ENCODE data around the gene IFNA7. TPM values are rescaled to one million over a fixed set of nuclear protein-coding genes. Genes with fewer than 3 reads are reported as not detected.
"Not testable (repeated sequence)": the region's sequence is repeated elsewhere in the genome, so short reads cannot be mapped to it uniquely, and the experiment has no call there.

The IFNA7 gene
- polyA plus RNA-seq (2012; rRNA removed) = not detected in 2 replicates
- polyA plus RNA-seq (2012; cell fraction: cytosol; rRNA removed) = not detected in 2 replicates
- not detected in 2 replicates for polyA plus RNA-seq (2012; cell fraction: nucleus; rRNA removed)

GRCh38 chr9:21202105-21202504, at the start of gene IFNA7:
IFNA7 (minus strand) TSS chr9:21202205; CDS start chr9:21202165, 40 bp downstream.
- H3K27ac ChIP-seq (ENCODE audit: low read depth in 2 of 2, low read length in 1 of 2); H3K79me2 ChIP-seq (ENCODE audit: insufficient read depth); H3F3A ChIP-seq (replicated peaks; ENCODE audit: insufficient read depth); H3K9me2 ChIP-seq; POLR2A ChIA-PET; H3K9ac ChIP-seq; H3K27me3 ChIP-seq (ENCODE audit: insufficient read depth); H4K20me1 ChIP-seq (ENCODE audit: insufficient read depth); DNase-seq; H3K9me3 ChIP-seq; H3K4me2 ChIP-seq; H3K4me3 ChIP-seq (ENCODE audit: low read depth in 2 of 2, low read length in 1 of 2); H3K4me1 ChIP-seq (ENCODE audit: control insufficient read depth in 1 of 2, insufficient read depth in 2 of 2, low read depth in 1 of 2, low read length in 1 of 2); H2AFZ ChIP-seq (ENCODE audit: low read depth); H3K36me3 ChIP-seq (replicated peaks in 1 of 2; ENCODE audit: control insufficient read depth in 1 of 2, insufficient read depth in 2 of 2, low read length in 1 of 2): not testable (repeated sequence)
- CTCF ChIA-PET = interaction anchor here (1.4 kb wide), 1 partner anchor 194 kb away, joined by 3 read pairs; no protein-coding TSS in a partner anchor
- 4% methylated on average over 4 of the region's 4 CpGs for WGBS (ENCODE audit: low lambda C conversion rate)

GRCh38 chr9:21251638-21252037, 49.6 kb upstream of the IFNA7 start:
- no peak for TF ChIP-seq RAD21 (IDR thresholded peaks at IDR 0.05; ENCODE audit: low read length)
- no peaks in the 10 kb centered on the region for H3K9me2 ChIP-seq
- H3K9me3 ChIP-seq = no peaks in the 10 kb centered on the region
- no peaks in the 10 kb centered on the region for H3K4me1 ChIP-seq (ENCODE audit: control insufficient read depth in 1 of 2, insufficient read depth in 2 of 2, low read depth in 1 of 2, low read length in 1 of 2)
- H4K20me1 ChIP-seq (ENCODE audit: insufficient read depth) = no peaks in the 10 kb centered on the region
- H3K27ac ChIP-seq (ENCODE audit: low read depth in 2 of 2, low read length in 1 of 2) = no peak overlapping the region
- 4% methylated on average over 4 of the region's 4 CpGs for WGBS (ENCODE audit: low lambda C conversion rate)
- no peak overlapping the region for H3K9ac ChIP-seq
- no peak overlapping the region for H3K4me3 ChIP-seq (ENCODE audit: low read depth in 2 of 2, low read length in 1 of 2)
- ChIA-PET CTCF (interaction anchor here (0.9 to 1.7 kb wide), 4 partner anchors 10 to 146 kb away, joined by 3 to 14 read pairs (median 4); no protein-coding TSS in a partner anchor), POLR2A (no interaction called here)
- no peaks in the 10 kb centered on the region for H3K79me2 ChIP-seq (ENCODE audit: insufficient read depth)
- H3F3A ChIP-seq (replicated peaks; ENCODE audit: insufficient read depth) = no peaks in the 10 kb centered on the region
- no peak for DNase-seq
- no peak overlapping the region for H3K4me2 ChIP-seq
- peaks cover 6% of the 10 kb centered on the region; the same call in 1 of the 2 replicates for H3K27me3 ChIP-seq (ENCODE audit: insufficient read depth)
- no peak overlapping the region for H2AFZ ChIP-seq (ENCODE audit: low read depth)
- no peaks in the 10 kb centered on the region for H3K36me3 ChIP-seq (replicated peaks in 1 of 2; ENCODE audit: control insufficient read depth in 1 of 2, insufficient read depth in 2 of 2, low read length in 1 of 2)

- CTCF ChIA-PET = interaction anchor here (0.9 to 1.7 kb wide), 5 partner anchors 11 to 147 kb away, joined by 3 to 14 read pairs (median 3); no protein-coding TSS in a partner anchor
These were observed 49.2 kb upstream of the IFNA7 start for GRCh38 chr9:21251190-21251589.

More at GRCh38 chr9:21251190-21251589, 49.2 kb upstream of the IFNA7 start:
- TF ChIP-seq FOSL2 (IDR thresholded peaks at IDR 0.05; ENCODE audit: borderline replicate concordance, low read depth) = no peak
- TF ChIP-seq IRF3 (IDR thresholded peaks at IDR 0.05; ENCODE audit: low read depth, low read length) = no peak
- TF ChIP-seq RCOR1 (IDR thresholded peaks at IDR 0.05; ENCODE audit: low read length) = no peak
- TF ChIP-seq FOXM1 (IDR thresholded peaks at IDR 0.05; ENCODE audit: low read depth) = no peak
- no peak for TF ChIP-seq GABPA (IDR thresholded peaks at IDR 0.05; ENCODE audit: low read depth)
- no peak for TF ChIP-seq EP300 (IDR thresholded peaks at IDR 0.05; ENCODE audit: borderline replicate concordance in 1 of 2, low read depth in 1 of 2, low read length in 1 of 2)
- TF ChIP-seq ZBTB33 (IDR thresholded peaks at IDR 0.05; ENCODE audit: borderline replicate concordance, low read depth) = no peak
- no peak for TF ChIP-seq MAX (IDR thresholded peaks at IDR 0.05; ENCODE audit: low read depth)
- Histone ChIP-seq H3K4me3 (ENCODE audit: low read depth in 2 of 2, low read length in 1 of 2) (no peak overlapping the region), H3K4me2 (no peak overlapping the region), H3K27me3 (ENCODE audit: insufficient read depth) (peaks cover 2% of the 10 kb centered on the region; the same call in 1 of the 2 replicates), H3F3A (replicated peaks; ENCODE audit: insufficient read depth) (no peaks in the 10 kb centered on the region), H3K4me1 (ENCODE audit: control insufficient read depth in 1 of 2, insufficient read depth in 2 of 2, low read depth in 1 of 2, low read length in 1 of 2) (no peaks in the 10 kb centered on the region), H2AFZ (ENCODE audit: low read depth) (no peak overlapping the region), H3K9ac (no peak overlapping the region), H3K27ac (ENCODE audit: low read depth in 2 of 2, low read length in 1 of 2) (no peak overlapping the region), H3K9me2 (no peaks in the 10 kb centered on the region), H4K20me1 (ENCODE audit: insufficient read depth) (no peaks in the 10 kb centered on the region), H3K36me3 (replicated peaks in 1 of 2; ENCODE audit: control insufficient read depth in 1 of 2, insufficient read depth in 2 of 2, low read length in 1 of 2) (no peaks in the 10 kb centered on the region), H3K79me2 (ENCODE audit: insufficient read depth) (no peaks in the 10 kb centered on the region), H3K9me3 (no peaks in the 10 kb centered on the region)
- DNase-seq = no peak
- POLR2A ChIA-PET = no interaction called here
- WGBS (ENCODE audit: low lambda C conversion rate) = 0% methylated on average over 1 of the region's 1 CpG
